Activated T-cell treated with anti-CD3 and anti-CD28 coated beads, Interleukin-2, amount 50 U/mL, for 4 hours (primary cell): ENCODE results near the gene LRRC37B. TPM values are rescaled to one million over a fixed set of nuclear protein-coding genes. Genes with fewer than 3 reads are reported as not detected.
"Not testable (repeated sequence)": the region's sequence is repeated elsewhere in the genome, so short reads cannot be mapped to it uniquely, and the experiment has no call there.

Experiments used
- ATAC-seq, 2 donors: fragments of 200-7000 bp; cut with Tn5 transposase; one replicate each; pipeline ENCODE4 v1.10.0; 2021
- DNase-seq: peaks from one replicate; pipeline ENCODE4 v3.0.0-alpha.2; 2020
- H3K27me3 Mint-ChIP-seq: one replicate; pipeline ENCODE4 v1.8.0; 2021; ENCODE audit warnings: low read depth, mixed read lengths
- H3K36me3 Mint-ChIP-seq: one replicate; pipeline ENCODE4 v1.8.0; 2022; ENCODE audit warnings: mixed read lengths; ENCODE audit not compliant: insufficient read depth
- H3K4me1 Mint-ChIP-seq: one replicate; pipeline ENCODE4 v1.8.0; 2021; ENCODE audit warnings: low read depth, mixed read lengths
- H3K4me3 Mint-ChIP-seq: one replicate; pipeline ENCODE4 v1.8.0; 2021; ENCODE audit warnings: mild to moderate bottlenecking, moderate library complexity, mixed read lengths
- H3K9me3 Mint-ChIP-seq: one replicate; pipeline ENCODE4 v1.8.0; 2021; ENCODE audit warnings: mixed read lengths
- total RNA-seq, 3 donors: library from RNA; stranded (reverse); gene quantifications; one replicate each; pipeline ENCODE4 v1.2.1, GENCODE V29; 2021

Gene LRRC37B
- total RNA-seq, 3 donors from 2014 or later = 7.0 to 8.7 (median 8.4) TPM

GRCh38 chr17:32099686-32100085, 92.5 kb downstream of the LRRC37B start:
- no peaks in the 10 kb centered on the region for H3K36me3 Mint-ChIP-seq
- peaks cover 14% of the 10 kb centered on the region for H3K4me1 Mint-ChIP-seq
- no peak overlapping the region for H3K4me3 Mint-ChIP-seq

GRCh38 chr17:32100323-32100722, 93.1 kb downstream of the LRRC37B start:
- H3K4me3 Mint-ChIP-seq, H3K27me3 Mint-ChIP-seq, H3K36me3 Mint-ChIP-seq, ATAC-seq, H3K9me3 Mint-ChIP-seq, DNase-seq: not testable (repeated sequence)
- peaks cover 16% of the 10 kb centered on the region for H3K4me1 Mint-ChIP-seq

More at GRCh38 chr17:32099686-32100085, 92.5 kb downstream of the LRRC37B start:
- Mint-ChIP-seq H3K9me3 (no peaks in the 10 kb centered on the region), H3K27me3 (no peaks in the 10 kb centered on the region)
- no peak for DNase-seq
- no peak for ATAC-seq

GRCh38 chr17:32100971-32101631, 93.9 kb downstream of the LRRC37B start:
- Mint-ChIP-seq H3K4me1 (peaks cover 17% of the 10 kb centered on the region), H3K36me3 (no peaks in the 10 kb centered on the region), H3K9me3 (no peaks in the 10 kb centered on the region), H3K27me3 (no peaks in the 10 kb centered on the region), H3K4me3 (no peak overlapping the region)
- DNase-seq (no peak), ATAC-seq (no peak)

GRCh38 chr17:32102172-32102571, 95.0 kb downstream of the LRRC37B start:
- Mint-ChIP-seq H3K9me3 (no peaks in the 10 kb centered on the region), H3K36me3 (no peaks in the 10 kb centered on the region), H3K27me3 (no peaks in the 10 kb centered on the region), H3K4me3 (no peak overlapping the region), H3K4me1 (peaks cover 24% of the 10 kb centered on the region)
- DNase-seq (no peak), ATAC-seq (no peak)

- ATAC-seq = no peak
- H3K27me3 Mint-ChIP-seq = no peaks in the 10 kb centered on the region
Measured at GRCh38 chr17:32102646-32103186, 95.5 kb downstream of the LRRC37B start.

More at GRCh38 chr17:32102646-32103186, 95.5 kb downstream of the LRRC37B start:
- no peak for DNase-seq
- H3K9me3 Mint-ChIP-seq = no peaks in the 10 kb centered on the region
- no peaks in the 10 kb centered on the region for H3K36me3 Mint-ChIP-seq
- peaks cover 28% of the 10 kb centered on the region for H3K4me1 Mint-ChIP-seq
- H3K4me3 Mint-ChIP-seq = no peak overlapping the region

Other genes starting within 250 kb of the LRRC37B start
- 10 to 100 TPM; 46.4 to 67.9 (median 58.9) TPM for gene COPRS, start 148.1 kb upstream of the LRRC37B start, total RNA-seq
- 100 to 1,000 TPM; 174 to 194 (median 184) TPM for gene UTP6, start 105.7 kb upstream of the LRRC37B start, total RNA-seq
- 10 to 100 TPM; 57.3 to 65.5 (median 58.4) TPM for gene SUZ12, start 70.4 kb upstream of the LRRC37B start, total RNA-seq
- gene RHOT1, start 135.1 kb downstream of the LRRC37B start, total RNA-seq = 10 to 100 TPM; 14.0 to 14.9 (median 14.2) TPM